Measurements from ENCODE around the gene PSAP. TPM values are rescaled to one million over a fixed set of nuclear protein-coding genes. Genes with fewer than 3 reads are reported as not detected.
"Not testable (repeated sequence)": the region's sequence is repeated elsewhere in the genome, so short reads cannot be mapped to it uniquely, and the experiment has no call there.

The PSAP gene
- total and polyA plus RNA-seq, 2 experiments from 2014 or later, result 151 to 391 TPM

DNA sequence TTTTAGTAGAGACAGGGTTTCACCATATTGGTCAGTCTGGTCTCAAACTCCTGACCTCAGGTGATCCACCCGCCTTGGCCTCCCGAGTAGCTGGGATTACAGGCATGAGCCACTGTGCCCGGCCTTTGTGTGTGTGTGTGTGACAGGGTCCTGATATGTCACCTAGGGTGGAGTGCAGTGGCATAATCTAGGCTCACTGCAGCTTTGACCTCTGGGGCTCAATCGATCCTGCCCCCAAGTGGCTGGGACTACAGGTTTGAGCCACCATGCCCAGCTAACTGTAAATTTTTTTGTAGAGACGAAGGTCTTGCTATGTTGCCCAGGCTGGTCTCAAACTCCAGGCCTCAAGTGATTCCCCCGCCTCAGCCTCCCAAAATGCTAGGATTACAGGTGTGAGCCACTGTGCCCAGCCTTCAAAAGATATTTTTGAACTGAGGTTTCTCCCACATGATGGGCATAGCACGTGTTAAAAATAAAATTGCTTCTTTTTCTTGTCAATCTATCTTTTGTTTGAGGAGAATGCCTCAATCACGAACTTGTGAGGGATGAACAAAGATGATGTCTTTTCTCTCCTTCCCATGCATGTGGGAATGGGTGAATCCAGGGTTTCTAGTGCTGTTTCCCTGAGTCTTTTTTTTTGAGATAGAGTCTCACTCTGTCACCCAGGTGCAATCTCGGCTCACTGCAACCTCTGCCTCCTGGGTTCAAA, 30.8 kb upstream of the PSAP start:
- H3K27ac Mint-ChIP-seq, result peak overlapping the region; percentile 62; the same call in 1 of the 2 replicates
- Histone ChIP-seq H3K4me3 (no peak overlapping the region), H4K20me1 (replicated peaks; ENCODE audit: insufficient read depth) (no peaks in the 10 kb centered on the region), H2AFZ (no peak overlapping the region), H3K27me3 (ENCODE audit: insufficient read depth) (no peaks in the 10 kb centered on the region; the same call in 1 of the 2 replicates), H3K4me2 (no peak overlapping the region), H3K36me3 (ENCODE audit: insufficient read depth) (no peaks in the 10 kb centered on the region), H3K4me1 (ENCODE audit: insufficient read depth) (no peaks in the 10 kb centered on the region), H3K79me2 (replicated peaks; ENCODE audit: insufficient read depth) (no peaks in the 10 kb centered on the region), H3F3A (replicated peaks; ENCODE audit: low read depth) (no peaks in the 10 kb centered on the region), H3K27ac (ENCODE audit: low read depth) (no peak overlapping the region), H3K9me2 (ENCODE audit: insufficient read depth) (no peaks in the 10 kb centered on the region)
- H3K9me3 Mint-ChIP-seq, result peaks cover 6% of the 10 kb centered on the region; the same call in 2 of the 3 replicates
- no peak overlapping the region for H3K4me3 Mint-ChIP-seq
- H3K4me1 Mint-ChIP-seq, result peaks cover 9% of the 10 kb centered on the region
- H3K36me3 Mint-ChIP-seq (ENCODE audit: low read depth), result peaks cover 4% of the 10 kb centered on the region; the same call in 2 of the 3 replicates
- ATAC-seq, result no peak
- DNase-seq (ENCODE audit: low spot score), result no peak
- H3K27me3 Mint-ChIP-seq (ENCODE audit: insufficient read depth, low read depth, poor library complexity), result peaks cover 7% of the 10 kb centered on the region
- TF ChIP-seq, protein P1, sequence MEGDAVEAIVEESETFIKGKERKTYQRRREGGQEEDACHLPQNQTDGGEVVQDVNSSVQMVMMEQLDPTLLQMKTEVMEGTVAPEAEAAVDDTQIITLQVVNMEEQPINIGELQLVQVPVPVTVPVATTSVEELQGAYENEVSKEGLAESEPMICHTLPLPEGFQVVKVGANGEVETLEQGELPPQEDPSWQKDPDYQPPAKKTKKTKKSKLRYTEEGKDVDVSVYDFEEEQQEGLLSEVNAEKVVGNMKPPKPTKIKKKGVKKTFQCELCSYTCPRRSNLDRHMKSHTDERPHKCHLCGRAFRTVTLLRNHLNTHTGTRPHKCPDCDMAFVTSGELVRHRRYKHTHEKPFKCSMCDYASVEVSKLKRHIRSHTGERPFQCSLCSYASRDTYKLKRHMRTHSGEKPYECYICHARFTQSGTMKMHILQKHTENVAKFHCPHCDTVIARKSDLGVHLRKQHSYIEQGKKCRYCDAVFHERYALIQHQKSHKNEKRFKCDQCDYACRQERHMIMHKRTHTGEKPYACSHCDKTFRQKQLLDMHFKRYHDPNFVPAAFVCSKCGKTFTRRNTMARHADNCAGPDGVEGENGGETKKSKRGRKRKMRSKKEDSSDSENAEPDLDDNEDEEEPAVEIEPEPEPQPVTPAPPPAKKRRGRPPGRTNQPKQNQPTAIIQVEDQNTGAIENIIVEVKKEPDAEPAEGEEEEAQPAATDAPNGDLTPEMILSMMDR (conservative IDR thresholded peaks at IDR 0.05; ENCODE audit: low read depth in 2 of 2), result 0 out of 4 replicates have a peak, but pooled peaks of 1 of the 2 experiments have one; percentile 16
- no peak for TF ChIP-seq JUNB (IDR thresholded peaks at IDR 0.05; ENCODE audit: unreplicated experiment)

GRCh38 chr10:71881307-71881624, 30.2 kb upstream of the PSAP start:
- not testable (repeated sequence) for H3K27me3 Mint-ChIP-seq (ENCODE audit: insufficient read depth, low read depth, poor library complexity); H3K79me2 ChIP-seq (replicated peaks; ENCODE audit: insufficient read depth); H3K9me3 Mint-ChIP-seq; H3K27me3 ChIP-seq (ENCODE audit: insufficient read depth); H4K20me1 ChIP-seq (replicated peaks; ENCODE audit: insufficient read depth); H2AFZ ChIP-seq; H3K27ac ChIP-seq (ENCODE audit: low read depth); ATAC-seq; H3K4me2 ChIP-seq; H3K4me1 ChIP-seq (ENCODE audit: insufficient read depth); H3F3A ChIP-seq (replicated peaks; ENCODE audit: low read depth); H3K4me3 Mint-ChIP-seq; H3K4me1 Mint-ChIP-seq; H3K9me2 ChIP-seq (ENCODE audit: insufficient read depth); H3K36me3 ChIP-seq (ENCODE audit: insufficient read depth); H3K36me3 Mint-ChIP-seq (ENCODE audit: low read depth); H3K4me3 ChIP-seq; DNase-seq (ENCODE audit: low spot score)
- peak overlapping the region; percentile 62; the same call in 1 of the 2 replicates for H3K27ac Mint-ChIP-seq

- Histone ChIP-seq H3K27me3 (ENCODE audit: insufficient read depth) (no peaks in the 10 kb centered on the region), H3K36me3 (ENCODE audit: insufficient read depth) (no peaks in the 10 kb centered on the region), H3F3A (replicated peaks; ENCODE audit: low read depth) (no peaks in the 10 kb centered on the region), H3K79me2 (replicated peaks; ENCODE audit: insufficient read depth) (no peaks in the 10 kb centered on the region), H3K4me3 (no peak overlapping the region), H3K4me2 (no peak overlapping the region), H2AFZ (no peak overlapping the region), H4K20me1 (replicated peaks; ENCODE audit: insufficient read depth) (no peaks in the 10 kb centered on the region), H3K4me1 (ENCODE audit: insufficient read depth) (no peaks in the 10 kb centered on the region), H3K9me2 (ENCODE audit: insufficient read depth) (no peaks in the 10 kb centered on the region), H3K27ac (ENCODE audit: low read depth) (no peak overlapping the region)
- H3K27me3 Mint-ChIP-seq (ENCODE audit: insufficient read depth, low read depth, poor library complexity), result peaks cover 7% of the 10 kb centered on the region
- H3K4me1 Mint-ChIP-seq, result peaks cover 9% of the 10 kb centered on the region
- no peak overlapping the region for H3K27ac Mint-ChIP-seq
- H3K4me3 Mint-ChIP-seq, result no peak overlapping the region
- peaks cover 10% of the 10 kb centered on the region; the same call in 2 of the 3 replicates for H3K9me3 Mint-ChIP-seq
- H3K36me3 Mint-ChIP-seq (ENCODE audit: low read depth), result peaks cover 4% of the 10 kb centered on the region; the same call in 2 of the 3 replicates
- DNase-seq (ENCODE audit: low spot score), result no peak
- ATAC-seq, result no peak
- TF ChIP-seq ZNF331 (CRISPR knock-in tag; IDR thresholded peaks at IDR 0.05; ENCODE audit: low read depth) (no peak), JUNB (IDR thresholded peaks at IDR 0.05; ENCODE audit: unreplicated experiment) (no peak), POLR2AphosphoS5 (IDR thresholded peaks at IDR 0.05; ENCODE audit: low read depth) (no peak)
- TF ChIP-seq, protein P2, sequence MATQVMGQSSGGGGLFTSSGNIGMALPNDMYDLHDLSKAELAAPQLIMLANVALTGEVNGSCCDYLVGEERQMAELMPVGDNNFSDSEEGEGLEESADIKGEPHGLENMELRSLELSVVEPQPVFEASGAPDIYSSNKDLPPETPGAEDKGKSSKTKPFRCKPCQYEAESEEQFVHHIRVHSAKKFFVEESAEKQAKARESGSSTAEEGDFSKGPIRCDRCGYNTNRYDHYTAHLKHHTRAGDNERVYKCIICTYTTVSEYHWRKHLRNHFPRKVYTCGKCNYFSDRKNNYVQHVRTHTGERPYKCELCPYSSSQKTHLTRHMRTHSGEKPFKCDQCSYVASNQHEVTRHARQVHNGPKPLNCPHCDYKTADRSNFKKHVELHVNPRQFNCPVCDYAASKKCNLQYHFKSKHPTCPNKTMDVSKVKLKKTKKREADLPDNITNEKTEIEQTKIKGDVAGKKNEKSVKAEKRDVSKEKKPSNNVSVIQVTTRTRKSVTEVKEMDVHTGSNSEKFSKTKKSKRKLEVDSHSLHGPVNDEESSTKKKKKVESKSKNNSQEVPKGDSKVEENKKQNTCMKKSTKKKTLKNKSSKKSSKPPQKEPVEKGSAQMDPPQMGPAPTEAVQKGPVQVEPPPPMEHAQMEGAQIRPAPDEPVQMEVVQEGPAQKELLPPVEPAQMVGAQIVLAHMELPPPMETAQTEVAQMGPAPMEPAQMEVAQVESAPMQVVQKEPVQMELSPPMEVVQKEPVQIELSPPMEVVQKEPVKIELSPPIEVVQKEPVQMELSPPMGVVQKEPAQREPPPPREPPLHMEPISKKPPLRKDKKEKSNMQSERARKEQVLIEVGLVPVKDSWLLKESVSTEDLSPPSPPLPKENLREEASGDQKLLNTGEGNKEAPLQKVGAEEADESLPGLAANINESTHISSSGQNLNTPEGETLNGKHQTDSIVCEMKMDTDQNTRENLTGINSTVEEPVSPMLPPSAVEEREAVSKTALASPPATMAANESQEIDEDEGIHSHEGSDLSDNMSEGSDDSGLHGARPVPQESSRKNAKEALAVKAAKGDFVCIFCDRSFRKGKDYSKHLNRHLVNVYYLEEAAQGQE (IDR thresholded peaks at IDR 0.05; ENCODE audit: unreplicated experiment), result no peak
Observed at GRCh38 chr10:71880425-71881306, 29.6 kb upstream of the PSAP start.
